Measurements from ENCODE around the gene KRTAP10-5. TPM values are rescaled to one million over a fixed set of nuclear protein-coding genes. Genes with fewer than 3 reads are reported as not detected.

The KRTAP10-5 gene
- polyA plus RNA-seq, 1 donor (not counting 4 experiments of a cell fraction or from before 2014, with no cell fraction given): not detected

DNA sequence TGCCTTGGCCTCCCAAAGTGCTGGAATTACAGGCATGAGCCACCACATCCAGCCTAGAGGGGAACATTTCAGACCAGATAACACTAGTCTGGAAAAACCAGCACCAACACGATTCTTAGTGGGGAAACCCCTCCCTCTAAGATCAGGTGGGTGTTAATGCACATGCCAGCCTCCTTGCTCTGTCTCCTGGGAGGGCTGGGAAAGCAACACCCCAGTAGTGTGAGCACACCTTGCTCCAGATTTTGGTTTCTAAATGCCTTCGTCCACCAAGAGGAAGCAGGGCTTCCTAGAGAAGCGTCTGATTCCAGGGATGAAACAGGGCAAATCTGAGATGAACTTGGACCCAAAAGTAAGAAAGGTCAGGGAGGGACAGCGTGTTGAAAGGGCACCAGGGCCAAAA is 9.1 kb downstream of the KRTAP10-5 start:
- Histone ChIP-seq H3K79me2 (ENCODE audit: control insufficient read depth, insufficient read depth, low read length) (no peaks in the 10 kb centered on the region), H3K36me3 (ENCODE audit: control insufficient read depth in 2 of 2, extremely low read depth in 1 of 2, insufficient read depth in 2 of 2, low read length in 2 of 2) (no peaks in the 10 kb centered on the region), H3K4me1 (ENCODE audit: control insufficient read depth, extremely low read depth, insufficient read depth, low read length) (no peaks in the 10 kb centered on the region), H3K4me3 (ENCODE audit: control insufficient read depth in 2 of 3, extremely low read depth in 1 of 3, insufficient read depth in 2 of 3, low read depth in 1 of 3, low read length in 3 of 3) (no peak overlapping the region), H3K4me2 (ENCODE audit: control insufficient read depth, extremely low read depth, insufficient read depth, low read depth, low read length) (no peak overlapping the region), H3K9me1 (ENCODE audit: control insufficient read depth, extremely low read depth, insufficient read depth, low read length) (no peaks in the 10 kb centered on the region), H3K27ac (ENCODE audit: control insufficient read depth, insufficient read depth, low read length) (no peak overlapping the region), H2AFZ (ENCODE audit: control insufficient read depth, low read length) (no peak overlapping the region), H3K27me3 (ENCODE audit: control insufficient read depth, extremely low read depth, insufficient read depth, low read length) (no peaks in the 10 kb centered on the region), H4K20me1 (ENCODE audit: control insufficient read depth, extremely low read depth, insufficient read depth, low read length) (no peaks in the 10 kb centered on the region), H3K9ac (ENCODE audit: control insufficient read depth, extremely low read depth, insufficient read depth, low read length) (no peak overlapping the region), H3K9me3 (ENCODE audit: control insufficient read depth, low read depth, low read length) (no peaks in the 10 kb centered on the region)
- DNase-seq (ENCODE audit: low read depth, low spot score) (no peak), FAIRE-seq (no peak)
- dilution Hi-C loops (cut with MboI; ENCODE audit: extremely low pct_ligation_motif_present, low sequenced_read_pairs): no loop called here
- no peak for TF ChIP-seq EZH2 (IDR thresholded peaks at IDR 0.05; ENCODE audit: low read length)
- TF ChIP-seq, protein P1, sequence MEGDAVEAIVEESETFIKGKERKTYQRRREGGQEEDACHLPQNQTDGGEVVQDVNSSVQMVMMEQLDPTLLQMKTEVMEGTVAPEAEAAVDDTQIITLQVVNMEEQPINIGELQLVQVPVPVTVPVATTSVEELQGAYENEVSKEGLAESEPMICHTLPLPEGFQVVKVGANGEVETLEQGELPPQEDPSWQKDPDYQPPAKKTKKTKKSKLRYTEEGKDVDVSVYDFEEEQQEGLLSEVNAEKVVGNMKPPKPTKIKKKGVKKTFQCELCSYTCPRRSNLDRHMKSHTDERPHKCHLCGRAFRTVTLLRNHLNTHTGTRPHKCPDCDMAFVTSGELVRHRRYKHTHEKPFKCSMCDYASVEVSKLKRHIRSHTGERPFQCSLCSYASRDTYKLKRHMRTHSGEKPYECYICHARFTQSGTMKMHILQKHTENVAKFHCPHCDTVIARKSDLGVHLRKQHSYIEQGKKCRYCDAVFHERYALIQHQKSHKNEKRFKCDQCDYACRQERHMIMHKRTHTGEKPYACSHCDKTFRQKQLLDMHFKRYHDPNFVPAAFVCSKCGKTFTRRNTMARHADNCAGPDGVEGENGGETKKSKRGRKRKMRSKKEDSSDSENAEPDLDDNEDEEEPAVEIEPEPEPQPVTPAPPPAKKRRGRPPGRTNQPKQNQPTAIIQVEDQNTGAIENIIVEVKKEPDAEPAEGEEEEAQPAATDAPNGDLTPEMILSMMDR (optimal IDR thresholded peaks at IDR 0.05 in 1 of 3, IDR thresholded peaks at IDR 0.05 in 1 of 3, conservative IDR thresholded peaks at IDR 0.05 in 1 of 3; ENCODE audit: extremely low read depth in 1 of 3, insufficient read depth in 2 of 3, low read length in 3 of 3): no peak

DNA sequence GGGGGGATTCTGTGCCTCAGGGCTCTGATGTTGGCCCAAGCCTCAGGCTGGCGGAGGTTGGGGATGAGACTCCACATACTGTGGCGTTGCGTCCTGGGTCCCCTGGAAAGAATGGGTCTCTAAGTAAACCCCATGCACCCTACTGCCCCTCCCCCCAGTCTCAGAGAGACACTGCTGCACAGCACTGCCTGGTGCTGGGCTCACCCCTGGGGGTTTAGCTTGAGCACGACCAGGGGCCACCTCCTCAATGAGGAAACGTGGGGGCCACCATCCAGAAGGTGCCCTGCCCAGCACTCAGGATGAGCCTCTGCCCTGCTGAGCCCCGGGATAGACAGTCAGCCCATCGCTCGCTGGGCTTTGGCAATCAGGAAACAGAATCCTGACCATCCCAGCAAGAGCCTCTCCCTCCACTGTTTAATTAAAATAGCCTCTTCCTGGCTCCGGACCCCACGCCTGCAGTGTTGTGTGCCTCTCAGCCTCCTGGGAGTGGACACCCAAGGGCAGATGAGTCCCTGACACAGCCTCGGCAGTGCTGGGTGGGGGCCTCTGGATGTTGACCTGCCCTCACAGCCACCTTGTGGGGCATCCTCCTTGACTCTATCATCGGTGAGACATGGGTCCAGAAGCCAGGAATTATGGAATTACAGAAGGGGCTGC is 10.4 kb downstream of the KRTAP10-5 start:
- Histone ChIP-seq H3K4me1 (ENCODE audit: control insufficient read depth, extremely low read depth, insufficient read depth, low read length) (no peaks in the 10 kb centered on the region), H3K4me3 (ENCODE audit: control insufficient read depth in 2 of 3, extremely low read depth in 1 of 3, insufficient read depth in 2 of 3, low read depth in 1 of 3, low read length in 3 of 3) (no peak overlapping the region), H3K27ac (ENCODE audit: control insufficient read depth, insufficient read depth, low read length) (no peak overlapping the region), H2AFZ (ENCODE audit: control insufficient read depth, low read length) (no peak overlapping the region), H3K9me3 (ENCODE audit: control insufficient read depth, low read depth, low read length) (no peaks in the 10 kb centered on the region), H3K4me2 (ENCODE audit: control insufficient read depth, extremely low read depth, insufficient read depth, low read depth, low read length) (no peak overlapping the region), H3K79me2 (ENCODE audit: control insufficient read depth, insufficient read depth, low read length) (no peaks in the 10 kb centered on the region), H3K9me1 (ENCODE audit: control insufficient read depth, extremely low read depth, insufficient read depth, low read length) (no peaks in the 10 kb centered on the region), H3K36me3 (ENCODE audit: control insufficient read depth in 2 of 2, extremely low read depth in 1 of 2, insufficient read depth in 2 of 2, low read length in 2 of 2) (no peaks in the 10 kb centered on the region), H4K20me1 (ENCODE audit: control insufficient read depth, extremely low read depth, insufficient read depth, low read length) (no peaks in the 10 kb centered on the region), H3K27me3 (ENCODE audit: control insufficient read depth, extremely low read depth, insufficient read depth, low read length) (no peaks in the 10 kb centered on the region), H3K9ac (ENCODE audit: control insufficient read depth, extremely low read depth, insufficient read depth, low read length) (no peak overlapping the region)
- TF ChIP-seq EZH2 (IDR thresholded peaks at IDR 0.05; ENCODE audit: low read length): no peak
- DNase-seq (ENCODE audit: low read depth, low spot score): no peak
- dilution Hi-C loops (cut with MboI; ENCODE audit: extremely low pct_ligation_motif_present, low sequenced_read_pairs): no loop called here
- no peak for FAIRE-seq
